Measurements from ENCODE around the gene MEF2C. TPM values are rescaled to one million over a fixed set of nuclear protein-coding genes. Genes with fewer than 3 reads are reported as not detected.

The MEF2C gene
- total RNA-seq, 1 donor from 2014 or later: 125 TPM

DNA sequence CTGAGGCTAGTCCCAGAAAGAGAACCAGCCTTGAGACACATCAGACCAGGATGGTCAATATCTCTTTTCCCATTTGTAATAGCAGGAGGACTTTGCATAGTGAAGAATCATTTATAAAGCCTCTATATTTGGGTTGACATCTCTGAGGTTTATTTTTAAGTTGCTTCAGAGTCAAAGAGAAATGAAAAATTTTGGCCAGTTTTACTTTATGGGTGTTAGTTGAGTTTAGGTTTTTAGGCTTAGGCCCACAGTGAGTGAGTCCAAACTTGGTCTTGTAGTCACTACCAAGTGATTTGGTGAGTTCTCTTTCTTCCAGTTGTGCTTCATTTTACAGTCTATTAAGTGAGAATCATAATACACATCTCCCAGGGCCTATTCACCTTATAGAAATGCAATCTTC, 5.3 kb upstream of the MEF2C start:
- no peak for DNase-seq

DNA sequence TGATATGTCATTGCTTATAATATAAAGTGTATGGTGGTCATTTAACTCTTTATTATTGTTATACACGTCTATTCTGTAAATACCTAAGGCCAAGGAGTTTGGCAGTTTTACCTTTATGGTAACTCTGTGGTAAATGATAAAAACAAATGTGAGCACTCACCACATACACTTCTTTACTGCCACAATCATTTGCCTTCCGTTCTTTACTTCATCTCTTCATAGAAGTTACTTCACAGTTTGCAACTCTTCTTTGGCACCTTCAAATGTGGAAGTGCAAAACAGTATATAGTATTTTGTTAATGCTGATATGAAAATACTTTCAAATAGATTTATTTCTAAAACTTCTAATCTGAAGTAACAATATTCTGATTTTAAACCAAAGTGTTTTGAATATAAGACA, 4.4 kb upstream of the MEF2C start:
- no peak for DNase-seq

DNA sequence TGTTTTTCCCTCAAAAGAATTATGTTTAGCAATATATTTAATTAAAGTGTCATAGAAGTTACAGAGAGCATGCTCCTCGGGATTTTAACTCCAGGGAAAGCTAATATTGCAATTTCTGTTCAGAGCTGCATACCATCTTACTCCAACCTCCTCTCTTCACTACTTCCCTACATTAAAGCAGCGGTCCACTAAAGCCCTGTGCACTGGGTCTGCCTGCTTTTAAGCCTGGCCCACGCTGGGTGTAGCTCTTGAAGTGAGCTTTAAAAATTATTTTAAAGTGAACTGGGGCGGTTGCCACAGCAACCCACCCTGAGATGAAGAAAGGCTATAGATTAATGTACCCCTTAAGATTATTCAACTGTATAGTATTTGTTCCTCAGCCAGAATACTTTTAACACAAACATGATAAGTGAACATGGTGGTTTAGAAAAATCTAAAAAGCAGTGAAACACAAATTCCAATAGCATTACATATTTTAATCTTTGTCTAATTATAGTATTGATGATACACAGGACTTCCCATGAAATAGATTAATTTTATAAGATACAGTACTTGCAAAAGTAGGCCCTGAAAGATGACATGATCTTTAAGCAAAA, 3.9 kb upstream of the MEF2C start:
- DNase-seq: no peak

DNA sequence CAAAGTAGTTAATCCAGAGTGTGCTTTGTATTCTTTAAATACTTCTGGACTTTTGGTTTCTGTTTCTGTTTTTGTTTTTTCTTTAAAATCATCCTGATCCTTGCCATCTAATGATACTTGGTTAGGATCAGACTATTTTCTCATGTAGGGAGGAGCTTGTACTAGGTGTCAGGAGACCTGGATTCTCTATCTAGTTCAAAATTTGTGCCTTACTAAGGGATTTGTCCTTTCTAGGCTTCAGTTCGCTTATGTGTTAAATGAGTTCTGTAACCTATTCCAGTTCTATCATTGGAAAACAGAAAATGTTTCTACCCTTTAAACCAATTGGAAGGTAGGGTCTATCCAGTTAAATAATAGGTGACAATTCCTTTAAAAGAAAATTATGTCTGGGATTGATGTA, 3.3 kb upstream of the MEF2C start:
- no peak for DNase-seq

DNA sequence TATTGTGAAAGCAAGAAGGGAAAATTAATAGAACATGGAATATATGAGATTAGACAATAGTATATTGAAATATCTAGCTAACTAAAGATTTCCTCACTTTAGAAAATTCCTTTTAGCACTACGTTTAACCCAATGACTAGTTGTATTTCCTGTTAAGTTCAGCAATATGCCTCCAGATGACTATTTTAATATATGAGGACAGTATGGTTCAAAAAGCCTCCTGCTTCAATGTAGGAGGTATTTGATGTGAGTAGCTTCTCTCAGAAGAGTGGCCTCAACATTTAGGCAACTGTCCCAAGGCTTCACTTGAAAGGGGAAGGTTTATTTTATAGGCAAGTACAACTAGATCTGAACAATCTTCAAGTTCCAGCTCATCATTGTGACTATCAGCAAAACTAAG, 2.0 kb upstream of the MEF2C start:
- DNase-seq: no peak

DNA sequence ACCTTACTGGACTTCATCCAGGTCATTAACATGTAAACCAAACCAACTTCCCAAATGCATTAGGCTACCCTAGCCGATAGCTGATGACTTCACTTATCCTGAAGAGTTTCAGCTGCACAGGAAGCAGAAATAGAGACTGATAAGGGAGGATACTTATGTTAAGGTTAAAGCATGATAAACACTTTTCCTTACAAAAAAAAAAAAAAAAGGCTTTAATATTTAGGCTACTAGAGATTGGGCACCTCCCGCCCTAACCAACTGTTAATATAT, 1.6 kb upstream of the MEF2C start:
- peak; percentile 33 for DNase-seq

DNA sequence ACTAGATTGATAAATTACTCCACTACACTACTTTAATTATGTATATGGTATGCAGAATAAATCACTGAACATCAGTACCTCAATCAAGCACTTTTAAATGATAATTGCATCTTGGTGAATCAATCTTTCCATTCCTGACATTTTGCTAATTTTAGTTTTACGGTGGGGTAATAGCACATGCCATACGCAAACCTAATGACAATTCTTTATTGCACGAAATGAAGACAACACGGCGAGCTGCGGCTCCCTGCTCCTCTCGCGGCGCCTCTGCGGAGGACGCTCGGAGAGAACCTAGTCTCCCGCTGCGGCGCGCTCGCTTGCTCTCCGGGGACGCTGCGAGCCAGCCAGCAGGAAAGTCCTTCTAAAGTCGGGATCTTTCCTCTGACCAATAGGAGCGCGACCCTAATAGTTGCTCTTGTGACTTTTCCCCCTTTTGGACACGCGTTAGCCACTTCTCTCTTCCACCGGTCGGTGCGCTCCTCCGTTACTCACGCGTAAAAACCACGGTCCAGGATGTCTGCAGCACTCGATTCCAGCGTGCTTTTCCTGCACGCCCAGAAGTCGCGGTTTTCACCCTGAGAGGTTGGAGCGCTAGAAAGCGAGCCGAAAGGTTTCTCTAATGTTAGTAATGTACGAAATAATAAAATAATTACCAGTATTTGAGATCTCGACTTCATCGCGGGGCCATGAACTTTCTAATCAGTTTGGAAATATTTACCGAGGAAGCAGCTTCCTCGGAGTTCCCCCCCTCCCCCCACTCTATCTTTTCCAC, 1.0 kb upstream of the MEF2C start:
- DNase-seq: peak; percentile 74

DNA sequence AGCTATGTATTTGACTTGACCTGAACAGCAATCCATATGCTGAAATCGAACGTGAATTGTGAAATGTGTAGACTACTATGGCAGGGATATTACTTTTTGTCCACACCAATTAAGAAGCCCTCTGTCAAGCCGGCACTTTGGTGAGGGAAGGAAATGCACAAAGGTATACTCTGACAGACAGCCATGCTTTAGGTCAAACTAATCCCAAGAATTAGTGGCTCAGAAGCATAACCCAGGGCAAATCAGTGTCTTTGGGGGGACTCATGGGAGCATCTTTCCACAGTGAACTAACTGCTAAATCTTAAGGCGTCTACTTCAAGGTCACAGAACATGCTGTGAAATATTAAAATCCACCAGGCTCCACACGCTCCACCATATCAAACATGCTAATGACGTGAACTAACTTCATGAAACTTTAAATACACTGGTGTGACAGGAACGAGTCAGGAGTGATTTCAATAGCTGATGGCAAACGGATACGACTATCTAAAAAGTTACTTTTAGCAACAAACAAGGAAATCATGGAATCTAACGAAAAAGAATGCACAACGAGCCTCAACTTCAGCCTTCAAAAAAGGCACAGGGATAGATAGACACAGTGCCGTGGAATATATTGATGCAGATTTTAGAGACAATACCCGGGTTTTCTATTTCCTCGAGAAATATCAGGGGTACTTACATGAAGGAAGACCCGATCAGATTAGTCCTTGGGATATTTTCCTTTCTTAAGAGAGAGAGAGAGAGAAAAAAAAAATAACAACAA, 527 bp downstream of the MEF2C start:
- peak; percentile 63 for DNase-seq

DNA sequence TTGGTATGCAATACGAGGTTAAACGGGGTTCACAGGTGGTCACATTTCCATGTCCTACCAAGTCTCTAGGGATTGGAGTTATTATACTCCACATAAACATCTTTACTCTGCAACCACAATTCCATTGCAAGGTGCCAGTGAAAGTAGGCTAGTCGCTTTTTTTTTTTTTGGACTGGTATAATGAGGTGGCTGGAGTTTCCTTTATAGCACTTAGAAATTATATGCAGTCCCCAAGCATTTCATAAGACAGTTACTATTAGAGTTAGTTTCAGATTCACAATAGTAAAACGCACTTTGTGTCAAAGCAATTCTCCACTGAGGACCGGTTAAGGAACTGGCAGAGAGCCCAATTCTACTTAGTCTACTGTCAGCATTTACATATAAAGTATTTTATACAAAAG, 1.4 kb downstream of the MEF2C start:
- DNase-seq: peak; percentile 40

DNA sequence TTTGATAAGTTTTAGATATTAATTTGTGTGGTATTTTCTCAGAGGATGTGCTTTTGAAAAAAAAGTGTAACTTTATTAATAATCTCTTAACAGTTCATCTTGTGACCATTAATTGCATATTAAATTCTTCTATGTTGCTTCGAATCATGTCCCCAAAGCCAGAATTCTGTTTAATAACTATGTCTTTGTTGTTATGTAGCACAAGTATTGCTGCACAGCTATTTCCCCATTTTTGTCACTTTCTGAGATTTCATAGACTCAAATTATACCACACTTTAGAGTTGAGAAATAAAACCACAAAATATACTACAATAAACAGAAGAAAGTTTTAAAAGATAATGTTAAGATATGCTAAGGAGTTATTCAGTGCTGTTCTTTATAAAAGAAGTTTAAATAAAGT, 2.8 kb downstream of the MEF2C start:
- no peak for DNase-seq

DNA sequence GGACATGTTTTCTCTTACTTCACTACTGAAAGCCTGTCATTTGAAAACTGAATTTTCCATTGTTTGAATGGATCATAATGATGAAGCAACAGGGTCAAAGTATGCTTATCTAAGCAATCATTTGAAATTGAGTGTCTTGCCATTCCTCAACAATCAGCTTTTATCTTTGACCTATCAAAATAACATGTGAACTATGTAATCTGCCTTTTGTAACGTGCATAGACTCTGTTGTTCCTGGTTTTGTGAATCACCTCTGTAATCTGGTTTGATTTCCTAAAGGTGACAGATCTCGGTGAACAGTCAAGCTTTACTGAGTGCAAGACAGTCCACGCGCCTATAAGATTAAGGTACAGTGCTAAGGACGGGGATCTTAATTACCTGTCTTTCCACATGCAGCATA, 3.3 kb downstream of the MEF2C start:
- no peak for DNase-seq

DNA sequence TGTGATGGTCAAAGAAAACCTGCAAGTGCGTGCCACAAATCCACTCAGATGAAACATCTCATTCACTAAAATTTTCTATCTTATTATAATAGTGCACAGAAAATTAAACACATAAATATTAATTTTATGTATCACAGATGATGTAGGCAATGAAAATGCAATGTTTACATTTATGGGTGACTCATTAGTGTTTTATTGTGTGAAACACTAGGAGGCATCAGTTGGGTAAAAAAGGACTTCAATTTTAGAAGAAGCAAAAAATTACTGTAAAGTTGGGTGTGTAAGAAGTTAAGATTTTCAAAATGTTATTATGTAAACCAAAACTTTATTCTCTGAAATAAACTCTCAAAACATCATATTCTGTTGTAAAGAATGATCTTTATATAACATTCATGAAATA, 4.0 kb downstream of the MEF2C start:
- DNase-seq: peak; percentile 19

DNA sequence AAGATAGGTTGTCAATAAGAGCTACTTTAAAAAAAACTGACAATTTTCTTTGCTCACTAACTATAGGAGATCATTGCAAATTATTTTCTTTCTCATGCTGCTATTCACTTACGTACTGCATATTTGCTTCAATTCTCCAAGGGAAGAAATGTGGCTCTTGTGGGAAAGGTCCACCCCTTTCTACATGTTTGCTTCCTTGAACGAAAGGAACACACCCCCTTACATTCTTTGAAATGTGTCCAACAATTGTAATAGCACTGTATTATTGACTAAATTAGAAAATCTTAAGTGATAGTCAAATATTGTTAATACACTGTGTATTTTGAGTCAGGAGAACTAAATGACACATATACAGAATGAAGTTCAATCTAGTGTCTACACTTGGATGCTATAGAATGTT, 5.2 kb downstream of the MEF2C start:
- no peak for DNase-seq

DNA sequence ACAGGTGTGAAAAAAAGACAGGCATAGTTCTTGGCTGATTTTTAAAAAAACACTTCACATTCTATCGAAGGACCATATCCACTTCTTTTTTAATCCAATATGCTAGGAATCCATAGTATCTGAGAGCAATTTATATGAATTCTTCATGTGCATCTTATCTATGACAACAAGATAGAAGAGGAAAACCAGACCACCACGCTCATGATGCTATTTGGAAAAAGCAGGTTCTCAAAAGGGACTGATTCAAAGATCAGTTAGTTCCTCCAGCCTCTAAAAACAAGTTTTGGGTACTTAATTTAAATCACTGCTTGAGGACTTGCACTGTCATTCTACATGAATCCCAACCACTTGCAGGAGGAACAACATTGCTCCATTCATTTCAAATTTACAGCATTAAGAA, 6.3 kb downstream of the MEF2C start:
- no peak for DNase-seq

DNA sequence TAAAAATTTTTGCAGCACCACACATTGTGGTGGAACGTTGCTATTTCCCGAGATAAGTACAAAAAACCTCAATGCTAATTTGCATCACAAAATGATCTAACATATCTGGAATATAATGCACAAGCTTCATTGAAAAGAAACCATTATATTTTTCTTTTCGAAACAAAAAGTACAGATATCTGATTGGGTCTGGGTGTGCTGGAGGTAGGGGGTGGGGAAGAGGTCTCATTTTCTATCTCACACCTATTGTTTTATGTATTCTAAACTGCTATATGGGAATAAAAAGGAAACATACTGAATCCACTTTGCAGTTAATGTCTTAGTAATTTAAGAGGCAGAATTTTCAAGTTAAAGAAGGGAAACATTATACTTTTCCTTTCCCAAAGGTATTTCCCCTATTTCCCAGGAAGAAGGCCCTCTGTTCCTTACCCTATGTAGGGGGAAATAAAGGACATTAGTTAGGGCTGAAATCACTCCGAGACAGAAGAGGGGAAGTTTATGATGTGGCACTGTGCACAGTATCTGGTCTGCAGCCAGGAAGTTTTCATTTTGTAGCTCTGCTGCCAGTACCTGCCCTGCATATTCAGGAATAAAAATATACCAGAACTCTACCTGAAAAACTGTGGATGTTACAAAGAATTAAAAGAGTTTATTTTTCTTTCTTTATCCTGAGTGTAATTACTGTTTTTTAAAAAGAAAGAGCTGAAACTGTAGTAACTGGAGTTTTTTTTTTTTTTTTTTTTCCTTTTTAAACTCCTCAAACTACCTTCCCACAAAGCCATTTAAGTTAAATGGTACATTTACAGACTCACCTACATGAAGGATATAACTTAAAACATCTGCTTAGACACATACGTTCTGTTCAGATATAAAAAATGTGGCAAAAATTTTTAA, 7.4 kb downstream of the MEF2C start:
- no peak for DNase-seq

DNA sequence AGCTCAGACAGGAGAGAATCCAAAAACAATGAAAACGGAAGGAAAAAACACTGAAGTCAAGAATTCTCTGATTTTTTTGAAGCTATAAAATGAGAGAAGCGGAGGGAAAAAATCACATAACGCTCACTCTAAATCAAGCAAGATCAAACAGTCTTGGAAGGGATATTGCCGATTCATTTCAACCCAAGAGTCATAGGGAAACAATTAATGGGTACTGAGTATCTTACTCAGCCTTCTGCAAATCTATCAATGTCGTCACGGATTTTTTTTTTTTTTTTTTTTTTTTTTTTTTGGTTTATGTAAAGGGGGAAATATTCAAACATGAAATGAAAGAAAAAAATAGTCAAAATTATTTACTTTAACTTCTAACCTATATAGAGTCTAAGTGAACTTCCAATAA, 9.5 kb downstream of the MEF2C start:
- no peak for DNase-seq

DNA sequence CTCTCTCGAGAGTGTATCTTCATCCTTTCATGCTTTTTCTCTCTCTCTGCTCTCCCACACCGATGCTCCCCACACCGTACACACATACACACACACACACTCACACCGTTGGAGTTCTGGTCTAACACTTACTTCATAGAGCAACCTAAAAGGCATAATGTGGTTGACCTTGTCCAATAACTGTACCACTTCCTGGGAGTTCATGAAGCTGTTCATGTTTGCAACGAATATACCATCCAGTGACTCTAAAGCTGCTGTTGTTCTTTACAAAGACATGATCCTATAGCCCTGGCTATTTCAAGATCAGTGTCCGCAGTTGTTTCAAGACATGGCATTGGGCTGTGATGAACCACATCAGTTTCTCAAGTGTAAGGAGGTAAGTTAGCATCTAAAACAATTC, 10.0 kb downstream of the MEF2C start:
- DNase-seq: no peak

DNA sequence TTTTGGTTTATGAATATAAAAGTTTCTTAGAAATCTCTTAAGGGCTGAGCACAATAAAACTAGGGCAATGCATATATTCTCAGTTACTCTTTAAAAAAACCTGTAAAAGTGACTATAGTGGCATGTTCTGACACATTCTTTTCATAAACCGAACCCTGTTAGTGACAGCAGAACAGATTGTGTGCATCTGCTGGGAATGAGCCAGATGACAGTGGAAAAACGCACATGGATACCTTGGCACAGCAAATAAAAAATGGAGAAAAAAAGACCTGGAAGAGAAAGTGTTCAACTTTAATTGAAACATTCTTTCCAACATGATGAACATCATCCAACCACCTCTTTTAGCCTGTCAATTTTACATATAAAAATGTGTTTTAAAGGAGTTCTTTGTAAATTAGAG, 12.7 kb downstream of the MEF2C start:
- no peak for DNase-seq

DNA sequence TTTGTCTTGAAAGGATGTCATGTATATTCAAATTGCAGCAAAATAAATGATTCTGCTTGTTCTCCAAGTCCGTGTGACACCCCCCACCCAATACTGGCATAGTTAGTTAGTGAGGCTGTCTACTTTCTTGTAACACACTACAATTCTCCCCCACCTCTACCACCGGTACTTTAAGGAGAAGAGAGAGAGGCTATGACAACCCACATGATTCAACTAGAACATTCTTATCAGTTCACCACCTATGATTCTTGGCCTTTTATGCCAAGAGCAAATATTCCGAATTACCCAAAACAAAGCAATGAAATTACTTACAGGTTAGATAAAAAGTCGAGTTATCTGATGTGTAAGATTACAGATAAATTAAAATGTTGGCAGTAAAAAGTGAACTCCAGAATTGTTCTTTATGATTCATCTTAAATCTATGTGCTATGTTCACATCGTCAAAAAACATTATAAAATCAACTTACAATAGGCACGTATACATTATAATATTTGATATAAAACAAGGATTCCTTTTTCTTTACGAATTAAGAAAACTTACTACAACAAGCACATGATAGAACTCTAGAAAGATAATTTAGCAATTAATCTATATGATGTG, 14.4 kb downstream of the MEF2C start:
- no peak for DNase-seq

DNA sequence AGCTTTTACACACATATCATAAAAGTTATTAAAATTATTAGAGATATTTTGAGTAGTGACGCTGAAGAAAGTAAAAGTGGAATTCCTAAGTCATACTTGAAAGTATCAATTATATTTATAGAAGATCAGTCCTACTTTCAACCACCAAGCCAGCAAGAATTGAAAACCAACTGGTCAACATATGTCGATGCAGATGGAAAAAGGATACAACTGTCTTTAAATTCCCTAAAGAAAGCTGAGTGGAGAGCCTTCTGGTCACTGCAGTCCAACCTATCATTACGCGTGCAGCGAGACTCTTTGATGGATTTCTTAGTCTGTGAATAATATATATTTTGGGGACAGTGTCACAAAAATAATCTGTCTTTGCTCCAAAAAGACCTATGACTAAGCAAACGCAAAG, 15.3 kb downstream of the MEF2C start:
- DNase-seq: no peak

DNA sequence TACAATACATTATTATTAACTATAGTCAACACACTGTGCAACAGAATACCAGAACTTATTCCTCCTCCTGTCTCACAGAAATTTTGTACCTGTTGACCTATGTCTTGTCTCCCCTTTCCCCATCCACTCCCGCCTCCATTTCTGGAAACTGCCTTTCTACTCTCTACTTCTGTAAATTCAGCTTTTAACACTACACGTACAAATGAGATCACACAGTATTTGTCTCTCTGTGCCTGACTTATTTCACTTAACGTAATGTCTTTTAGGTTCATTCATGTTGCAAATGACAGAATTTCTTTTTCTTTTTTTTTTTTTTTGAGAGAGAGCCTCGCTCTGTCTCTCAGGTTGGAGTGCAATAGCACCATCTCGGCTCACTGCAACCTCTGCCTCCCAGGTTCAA, 19.5 kb downstream of the MEF2C start:
- DNase-seq: no peak

DNA sequence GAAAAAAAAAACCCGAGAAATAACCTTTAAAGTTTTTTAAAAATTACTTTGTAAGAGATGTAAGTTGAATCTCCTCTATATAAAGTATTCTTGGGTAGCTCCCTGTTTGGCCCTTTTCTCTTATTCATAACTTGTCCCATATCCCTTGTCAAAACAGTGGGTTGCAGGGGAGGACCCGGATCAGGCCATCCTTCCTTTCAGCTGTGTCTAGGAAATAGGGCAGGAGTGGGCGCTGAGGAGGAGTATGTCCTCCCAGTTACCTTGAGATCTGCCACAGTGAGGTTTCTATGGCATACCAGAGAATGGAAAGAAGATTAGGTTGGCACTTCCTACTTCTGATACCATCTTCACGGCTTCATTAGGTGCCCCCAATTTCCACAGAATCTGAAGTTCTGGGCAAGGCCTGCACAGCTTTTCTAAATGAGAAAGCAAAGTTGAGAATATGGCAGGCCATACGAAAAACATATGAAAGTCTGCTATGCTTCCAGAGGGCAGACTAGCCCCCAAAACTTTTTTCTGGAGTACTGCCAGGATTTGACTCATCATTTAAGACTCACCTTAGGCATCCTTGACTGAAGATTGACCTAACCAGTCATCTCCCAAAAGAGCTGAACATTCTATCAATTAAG, 20.3 kb downstream of the MEF2C start:
- no peak for DNase-seq

Data from skin of body (tissue), 2 donors.